HG03039 (cell line): ENCODE data around the gene HK1.

ENCODE experiments used
- ATAC-seq: cut with Tn5 transposase; IDR thresholded peaks from one replicate; pipeline ENCODE4 v1.9.1; 2021; ENCODE audit warnings: mild to moderate bottlenecking, moderate library complexity; ENCODE audit not compliant: unreplicated experiment

The HK1 gene

GRCh38 chr10:69415049-69415448, 136.8 kb downstream of the HK1 start:
- ATAC-seq: no peak

GRCh38 chr10:69415951-69416350, 137.7 kb downstream of the HK1 start:
- no peak for ATAC-seq

- no peak for ATAC-seq
Measured at GRCh38 chr10:69416695-69417094, 138.4 kb downstream of the HK1 start, which contains the start of gene TACR2. TACR2 (minus strand) TSS chr10:69416918; CDS start chr10:69416323, 595 bp downstream.

GRCh38 chr10:69417542-69417941, 139.2 kb downstream of the HK1 start:
- ATAC-seq: no peak

GRCh38 chr10:69418052-69418752, 139.9 kb downstream of the HK1 start:
- ATAC-seq: no peak

GRCh38 chr10:69419096-69419743, 140.9 kb downstream of the HK1 start:
- no peak for ATAC-seq

GRCh38 chr10:69419744-69420126, 141.4 kb downstream of the HK1 start:
- ATAC-seq: no peak

GRCh38 chr10:69421611-69422308, 143.5 kb downstream of the HK1 start:
- ATAC-seq: no peak

- ATAC-seq: no peak
Measured at GRCh38 chr10:69422676-69423075, 144.4 kb downstream of the HK1 start.

GRCh38 chr10:69425041-69425440, 146.7 kb downstream of the HK1 start:
- ATAC-seq: no peak

GRCh38 chr10:69425511-69426298, 147.4 kb downstream of the HK1 start:
- no peak for ATAC-seq

- no peak for ATAC-seq
Measured at GRCh38 chr10:69426376-69426727, 148.1 kb downstream of the HK1 start.

GRCh38 chr10:69428165-69428564, 149.9 kb downstream of the HK1 start:
- no peak for ATAC-seq

- ATAC-seq: no peak
Measured at GRCh38 chr10:69434169-69434568, 155.9 kb downstream of the HK1 start.

- ATAC-seq: no peak
Measured at GRCh38 chr10:69434926-69435325, 156.6 kb downstream of the HK1 start.

GRCh38 chr10:69435966-69436520, 157.7 kb downstream of the HK1 start:
- ATAC-seq: no peak

- no peak for ATAC-seq
Measured at GRCh38 chr10:69437321-69438259, 159.3 kb downstream of the HK1 start.

- ATAC-seq: no peak
Measured at GRCh38 chr10:69438536-69439349, 160.4 kb downstream of the HK1 start.

GRCh38 chr10:69439350-69439739, 161.0 kb downstream of the HK1 start:
- ATAC-seq: no peak
